HCT116 (cell line): ENCODE measurements around the gene GJC3. TPM values are rescaled to one million over a fixed set of nuclear protein-coding genes. Genes with fewer than 3 reads are reported as not detected.

Source experiments
- ATAC-seq: fragments of 200-7000 bp; cut with Tn5 transposase; 2 replicates; pipeline ENCODE4 v1.9.1; 2020; ENCODE audit warnings: mild to moderate bottlenecking, moderate library complexity
- BruUV-seq: library from RNA; stranded (reverse); fragments of 400-500 nt; replicated peaks from 2 replicates; lab custom pipeline; 2021; lab: Mats Ljungman, UMichigan
- CTCF ChIA-PET: fragments of 300-600 bp; sonication (Branson Sonifier 250); formaldehyde crosslinking; loops from one replicate; lab custom pipeline; 2021; ENCODE audit warnings: antibody characterized with exemption; lab: Charles Lee
- POLR2A ChIA-PET: fragments of 300-600, 350-600 bp; sonication (Branson Sonifier 250); formaldehyde crosslinking; loops from one replicate; lab custom pipeline; 2021; ENCODE audit warnings: antibody characterized with exemption; lab: Charles Lee
- RAD21 ChIA-PET, 2 experiments: fragments of 300-600 bp; sonication (Branson Sonifier 250); formaldehyde crosslinking; loops; one replicate each; lab custom pipeline; 2023; ENCODE audit warnings: low total read pairs in 2 of 2; ENCODE audit not compliant: uncharacterized antibody in 2 of 2, unreplicated experiment in 2 of 2, low non-redundant PET in 1 of 2; lab: Charles Lee
- DNase-seq: peaks from one replicate; pipeline ENCODE4 v3.0.0-alpha.2; 2010; ENCODE audit warnings: low read depth, low spot score
- H2AFZ ChIP-seq: fragments of 200-600 bp; shearing (Covaris generic), sonication (generic); 2 replicates; pipeline ENCODE4 v1.6.1; 2017; ENCODE audit warnings: low read depth, mixed run types, mixed read lengths, antibody characterized with exemption, low read length; ENCODE audit not compliant: poor library complexity, severe bottlenecking
- H3K27ac ChIP-seq: 2 replicates; pipeline ENCODE4 v1.5.1; 2012; ENCODE audit warnings: low read depth, low read length
- H3K27me3 ChIP-seq: fragments of 200-600 bp; sonication (generic); 2 replicates; pipeline ENCODE4 v1.6.1; 2016; ENCODE audit warnings: mixed run types, low read length, mixed read lengths; ENCODE audit not compliant: insufficient read depth
- H3K36me3 ChIP-seq, 2 experiments: fragments of 200-500 bp in 1 of 2; fragments of 200-600 bp in 1 of 2; sonication (Bioruptor generic) in 1 of 2; sonication (generic) in 1 of 2; 2 replicates each; pipeline versions ENCODE4 v1.5.1 to v1.6.1; 2014 to 2016; ENCODE audit warnings: low read length in 2 of 2, inconsistent platforms in 1 of 2, mixed read lengths in 1 of 2, mixed run types in 1 of 2; ENCODE audit not compliant: insufficient read depth in 2 of 2, control insufficient read depth in 1 of 2
- H3K4me1 ChIP-seq, 2 experiments: fragments of 200-600 bp in 1 of 2; sonication (generic) in 1 of 2; 2 replicates each; pipeline versions ENCODE4 v1.5.1 to v1.6.1; 2012 to 2017; ENCODE audit warnings: low read length in 2 of 2, inconsistent platforms in 1 of 2, mild to moderate bottlenecking in 1 of 2, mixed read lengths in 1 of 2, mixed run types in 1 of 2, moderate library complexity in 1 of 2; ENCODE audit not compliant: insufficient read depth in 2 of 2, control insufficient read depth in 1 of 2
- H3K4me2 ChIP-seq: fragments of 200-600 bp; sonication (generic); 2 replicates; pipeline ENCODE4 v1.6.1; 2017; ENCODE audit warnings: mixed run types, low read length, mixed read lengths
- H3K4me3 ChIP-seq, 2 experiments: fragments of 200-600 bp in 1 of 2; sonication (generic) in 1 of 2; replicated peaks in 1 of 2; 2 replicates each; pipeline ENCODE4 v1.5.1; 2011 to 2016; ENCODE audit warnings: low read length in 2 of 2, control low read depth in 1 of 2, low read depth in 1 of 2, mild to moderate bottlenecking in 1 of 2, mixed read lengths in 1 of 2, mixed run types in 1 of 2
- H3K79me2 ChIP-seq: fragments of 200-600 bp; sonication (generic); 2 replicates; pipeline ENCODE4 v1.6.1; 2017; ENCODE audit warnings: mild to moderate bottlenecking, mixed run types, low read length, moderate library complexity, mixed read lengths; ENCODE audit not compliant: insufficient read depth
- H3K9ac ChIP-seq: fragments of 200-600 bp; sonication (generic); 2 replicates; pipeline ENCODE4 v1.6.1; 2016; ENCODE audit warnings: low read length, mixed read lengths
- H3K9me2 ChIP-seq: fragments of 200-600 bp; sonication (generic), shearing (Covaris generic); 2 replicates; pipeline ENCODE4 v1.6.1; 2017; ENCODE audit warnings: mixed run types, mild to moderate bottlenecking, moderate library complexity; ENCODE audit not compliant: insufficient read depth
- H3K9me3 ChIP-seq, 2 experiments: fragments of 200-500 bp in 1 of 2; fragments of 200-600 bp in 1 of 2; sonication (Bioruptor generic) in 1 of 2; sonication (generic) in 1 of 2; 2 replicates each; pipeline ENCODE4 v1.6.1; 2014 to 2017; ENCODE audit warnings: low read length in 2 of 2, mixed read lengths in 2 of 2, inconsistent platforms in 1 of 2, low read depth in 1 of 2, mild to moderate bottlenecking in 1 of 2, mixed run types in 1 of 2, moderate library complexity in 1 of 2; ENCODE audit not compliant: control insufficient read depth in 1 of 2, insufficient read depth in 1 of 2
- H4K20me1 ChIP-seq: fragments of 200-600 bp; sonication (generic), shearing (Covaris generic); 2 replicates; pipeline ENCODE4 v1.6.1; 2017; ENCODE audit warnings: mixed run types, mild to moderate bottlenecking, moderate library complexity; ENCODE audit not compliant: insufficient read depth
- JUND ChIP-seq: IDR thresholded peaks from 2 replicates; pipeline ENCODE4 v1.6.1; 2012
- RAD21 ChIP-seq: IDR thresholded peaks from 2 replicates; pipeline ENCODE4 v1.6.1; 2012; ENCODE audit warnings: low read depth, mild to moderate bottlenecking
- intact Hi-C: fragments of 100-400 bp; cut with micrococcal nuclease; formaldehyde crosslinking; loops from 2 replicates; pipeline ENCODE4 v1.10.0; 2022
- total RNA-seq: library from RNA; stranded (reverse); gene quantifications from one replicate; pipeline ENCODE4 v1.2.1, GENCODE V29; 2021; ENCODE audit not compliant: unreplicated experiment
- TF ChIP-seq, protein P1 (sequence below), 3 experiments: fragments of 200-600 bp in 1 of 3; sonication (generic) in 1 of 3; IDR thresholded peaks in 2 of 3; conservative IDR thresholded peaks in 1 of 3; 2 replicates each; pipeline ENCODE4 v1.5.1; 2012 to 2017; ENCODE audit warnings: low read depth in 2 of 3, low read length in 2 of 3, antibody characterized with exemption in 1 of 3, borderline replicate concordance in 1 of 3, control low read depth in 1 of 3, mild to moderate bottlenecking in 1 of 3, mixed read lengths in 1 of 3, mixed run types in 1 of 3, moderate library complexity in 1 of 3; ENCODE audit not compliant: insufficient read depth in 1 of 3

GJC3 gene
- total RNA-seq, 1 experiment from 2014 or later: 0.76 TPM

- Histone ChIP-seq H3K27ac (no peak overlapping the region), H3K4me3 (no peak overlapping the region), H3K4me2 (no peak overlapping the region), H4K20me1 (no peaks in the 10 kb centered on the region), H2AFZ (no peak overlapping the region), H3K9me3 (no peaks in the 10 kb centered on the region), H3K79me2 (no peaks in the 10 kb centered on the region), H3K27me3 (peaks cover 5% of the 10 kb centered on the region; the same call in 1 of the 2 replicates), H3K36me3 (no peaks in the 10 kb centered on the region), H3K4me1 (no peaks in the 10 kb centered on the region), H3K9ac (no peak overlapping the region), H3K9me2 (no peaks in the 10 kb centered on the region)
- ChIA-PET CTCF (no interaction called here), POLR2A (no interaction called here), RAD21 (no interaction called here)
- TF ChIP-seq, protein P1, sequence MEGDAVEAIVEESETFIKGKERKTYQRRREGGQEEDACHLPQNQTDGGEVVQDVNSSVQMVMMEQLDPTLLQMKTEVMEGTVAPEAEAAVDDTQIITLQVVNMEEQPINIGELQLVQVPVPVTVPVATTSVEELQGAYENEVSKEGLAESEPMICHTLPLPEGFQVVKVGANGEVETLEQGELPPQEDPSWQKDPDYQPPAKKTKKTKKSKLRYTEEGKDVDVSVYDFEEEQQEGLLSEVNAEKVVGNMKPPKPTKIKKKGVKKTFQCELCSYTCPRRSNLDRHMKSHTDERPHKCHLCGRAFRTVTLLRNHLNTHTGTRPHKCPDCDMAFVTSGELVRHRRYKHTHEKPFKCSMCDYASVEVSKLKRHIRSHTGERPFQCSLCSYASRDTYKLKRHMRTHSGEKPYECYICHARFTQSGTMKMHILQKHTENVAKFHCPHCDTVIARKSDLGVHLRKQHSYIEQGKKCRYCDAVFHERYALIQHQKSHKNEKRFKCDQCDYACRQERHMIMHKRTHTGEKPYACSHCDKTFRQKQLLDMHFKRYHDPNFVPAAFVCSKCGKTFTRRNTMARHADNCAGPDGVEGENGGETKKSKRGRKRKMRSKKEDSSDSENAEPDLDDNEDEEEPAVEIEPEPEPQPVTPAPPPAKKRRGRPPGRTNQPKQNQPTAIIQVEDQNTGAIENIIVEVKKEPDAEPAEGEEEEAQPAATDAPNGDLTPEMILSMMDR (IDR thresholded peaks at IDR 0.05 in 2 of 3, conservative IDR thresholded peaks at IDR 0.05 in 1 of 3; ENCODE audit: borderline replicate concordance in 1 of 3, insufficient read depth in 1 of 3, low read depth in 2 of 3, low read length in 2 of 3): 0 out of 6 replicates have a peak, but pooled peaks of 1 of the 3 experiments have one; percentile 5
- TF ChIP-seq RAD21 (peak; percentile 45), JUND (no peak)
- DNase-seq (no peak), ATAC-seq (no peak; the same call in 1 of the 2 replicates)
- no TSS peak for BruUV-seq
- intact Hi-C loops: no loop called here
These were observed 52.9 kb downstream of the GJC3 start for GRCh38 chr7:99876491-99876890.

Other genes starting within 250 kb of the GJC3 start
- gene CYP3A5, start 249.6 kb downstream of the GJC3 start, total RNA-seq: 1.5 TPM
- gene CYP3A7, start 194.4 kb downstream of the GJC3 start, total RNA-seq: not detected
- 0.25 TPM for gene CYP3A4, start 145.4 kb downstream of the GJC3 start, total RNA-seq
- gene CYP3A43, start 101.6 kb downstream of the GJC3 start, total RNA-seq: not detected
- gene OR2AE1, start 52.6 kb downstream of the GJC3 start, total RNA-seq: not detected
- gene TRIM4, start 10.1 kb downstream of the GJC3 start, total RNA-seq: 25.1 TPM
- 1.1 TPM for gene AZGP1, start 46.4 kb upstream of the GJC3 start, total RNA-seq
- 61.2 TPM for gene ZKSCAN1, start 86.0 kb upstream of the GJC3 start, total RNA-seq
- gene ZSCAN21, start 120.2 kb upstream of the GJC3 start, total RNA-seq: 10.3 TPM
- gene ZNF3, start 152.1 kb upstream of the GJC3 start, total RNA-seq: 28.2 TPM
- 126 TPM for gene COPS6, start 159.3 kb upstream of the GJC3 start, total RNA-seq
- 387 TPM for gene MCM7, start 171.8 kb upstream of the GJC3 start, total RNA-seq
- gene AP4M1, start 172.0 kb upstream of the GJC3 start, total RNA-seq: 20.0 TPM
- 67.4 TPM for gene TAF6, start 189.7 kb upstream of the GJC3 start, total RNA-seq
- gene CNPY4, start 190.0 kb upstream of the GJC3 start, total RNA-seq: 2.6 TPM
- 2.0 TPM for gene MBLAC1, start 197.3 kb upstream of the GJC3 start, total RNA-seq
- 152 TPM for gene LAMTOR4, start 219.3 kb upstream of the GJC3 start, total RNA-seq
- gene TRAPPC14, start 229.1 kb upstream of the GJC3 start, total RNA-seq: 23.2 TPM
- gene GAL3ST4, start 239.0 kb upstream of the GJC3 start, total RNA-seq: 3.3 TPM
- gene GPC2, start 247.8 kb upstream of the GJC3 start, total RNA-seq: 17.9 TPM
- 1.2 TPM for gene STAG3, start 248.3 kb upstream of the GJC3 start, total RNA-seq